Fibroblast of villous mesenchyme (primary cell): Measurements from ENCODE around the gene HIKESHI. TPM values are rescaled to one million over a fixed set of nuclear protein-coding genes. Genes with fewer than 3 reads are reported as not detected.
"Not testable (repeated sequence)": the region's sequence is repeated elsewhere in the genome, so short reads cannot be mapped to it uniquely, and the experiment has no call there.

Experiments
- DNase-seq: peaks from one replicate; pipeline ENCODE4 v3.0.0-alpha.2; 2010; ENCODE audit warnings: low read depth
- H3K4me3 ChIP-seq: 2 replicates; pipeline ENCODE4 v1.5.1; 2011; ENCODE audit warnings: low read depth, mild to moderate bottlenecking, low read length
- total RNA-seq: library from RNA; depleted of rRNA; stranded (reverse); fragments of >200 nt; gene quantifications from 2 replicates; pipeline ENCODE4 v1.2.3, GENCODE V29; 2012
- TF ChIP-seq, protein P1 (sequence below): IDR thresholded peaks from 2 replicates; pipeline ENCODE4 v1.5.1; 2012; ENCODE audit warnings: low read depth, mild to moderate bottlenecking, low read length; ENCODE audit not compliant: insufficient read depth

The HIKESHI gene
- total RNA-seq, 1 donor: 101 TPM

DNA sequence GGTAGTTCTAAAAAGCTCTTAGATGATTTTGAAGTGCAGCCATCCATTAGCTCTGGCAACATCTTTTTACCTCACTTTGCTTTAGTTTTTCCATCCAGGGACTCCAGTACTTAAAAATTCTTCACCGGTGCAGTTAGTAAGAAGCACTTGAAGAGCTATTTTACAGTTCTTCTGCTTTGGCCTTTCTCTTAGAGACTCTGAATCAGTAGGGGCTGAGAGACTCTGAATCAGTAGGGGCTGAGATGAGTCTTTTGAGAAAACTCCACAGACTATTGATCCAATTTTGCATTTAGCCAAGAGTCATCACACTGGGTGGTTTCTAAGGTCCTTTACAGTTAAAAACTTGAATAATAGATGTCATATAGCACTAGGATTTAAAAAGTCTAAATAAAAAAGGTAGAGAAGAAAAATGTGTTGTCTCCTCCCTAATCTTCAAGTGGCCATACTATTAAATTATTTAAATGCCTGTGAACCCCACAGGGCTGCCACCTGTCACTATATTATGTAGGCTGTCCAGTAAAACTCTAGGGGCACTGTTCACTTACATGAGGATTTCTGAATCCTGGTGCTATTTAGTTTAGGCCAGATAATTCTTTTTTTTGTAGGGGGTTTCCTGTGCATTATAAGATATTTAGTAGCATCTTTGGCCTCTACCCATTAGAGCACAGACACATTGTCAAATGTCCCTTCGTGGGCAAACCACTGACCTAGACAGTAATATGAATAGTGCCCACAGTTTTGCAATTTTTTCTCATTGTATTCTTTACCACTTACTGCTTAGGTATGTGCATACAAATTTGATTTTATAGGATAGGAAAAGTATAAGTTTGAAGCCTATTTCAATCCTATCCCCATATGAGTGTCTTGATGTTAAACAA, 26.3 kb upstream of the HIKESHI start:
- TF ChIP-seq, protein P1, sequence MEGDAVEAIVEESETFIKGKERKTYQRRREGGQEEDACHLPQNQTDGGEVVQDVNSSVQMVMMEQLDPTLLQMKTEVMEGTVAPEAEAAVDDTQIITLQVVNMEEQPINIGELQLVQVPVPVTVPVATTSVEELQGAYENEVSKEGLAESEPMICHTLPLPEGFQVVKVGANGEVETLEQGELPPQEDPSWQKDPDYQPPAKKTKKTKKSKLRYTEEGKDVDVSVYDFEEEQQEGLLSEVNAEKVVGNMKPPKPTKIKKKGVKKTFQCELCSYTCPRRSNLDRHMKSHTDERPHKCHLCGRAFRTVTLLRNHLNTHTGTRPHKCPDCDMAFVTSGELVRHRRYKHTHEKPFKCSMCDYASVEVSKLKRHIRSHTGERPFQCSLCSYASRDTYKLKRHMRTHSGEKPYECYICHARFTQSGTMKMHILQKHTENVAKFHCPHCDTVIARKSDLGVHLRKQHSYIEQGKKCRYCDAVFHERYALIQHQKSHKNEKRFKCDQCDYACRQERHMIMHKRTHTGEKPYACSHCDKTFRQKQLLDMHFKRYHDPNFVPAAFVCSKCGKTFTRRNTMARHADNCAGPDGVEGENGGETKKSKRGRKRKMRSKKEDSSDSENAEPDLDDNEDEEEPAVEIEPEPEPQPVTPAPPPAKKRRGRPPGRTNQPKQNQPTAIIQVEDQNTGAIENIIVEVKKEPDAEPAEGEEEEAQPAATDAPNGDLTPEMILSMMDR: no peak
- no peak overlapping the region for H3K4me3 ChIP-seq
- DNase-seq: no peak

DNA sequence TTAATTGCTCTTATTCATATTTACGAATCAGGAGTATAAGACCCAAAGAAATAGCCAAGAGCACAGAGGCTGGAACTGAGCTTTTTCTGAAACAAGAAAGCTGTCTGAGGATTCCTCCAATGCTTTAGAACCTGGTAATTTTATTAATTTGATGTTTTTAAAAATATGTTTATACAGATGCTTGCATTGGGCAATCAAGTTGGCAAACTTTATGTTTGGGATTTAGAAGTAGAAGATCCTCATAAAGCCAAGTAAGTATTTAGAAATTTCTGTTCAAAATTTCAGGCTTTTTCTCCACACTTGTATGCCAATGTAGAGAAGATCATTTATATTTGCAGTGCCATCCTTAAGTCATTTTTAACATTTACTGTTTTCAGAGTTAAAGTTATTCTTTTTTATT, 24.3 kb upstream of the HIKESHI start:
- TF ChIP-seq, protein P1: no peak
- peak; percentile 65 for DNase-seq
- no peak overlapping the region for H3K4me3 ChIP-seq

DNA sequence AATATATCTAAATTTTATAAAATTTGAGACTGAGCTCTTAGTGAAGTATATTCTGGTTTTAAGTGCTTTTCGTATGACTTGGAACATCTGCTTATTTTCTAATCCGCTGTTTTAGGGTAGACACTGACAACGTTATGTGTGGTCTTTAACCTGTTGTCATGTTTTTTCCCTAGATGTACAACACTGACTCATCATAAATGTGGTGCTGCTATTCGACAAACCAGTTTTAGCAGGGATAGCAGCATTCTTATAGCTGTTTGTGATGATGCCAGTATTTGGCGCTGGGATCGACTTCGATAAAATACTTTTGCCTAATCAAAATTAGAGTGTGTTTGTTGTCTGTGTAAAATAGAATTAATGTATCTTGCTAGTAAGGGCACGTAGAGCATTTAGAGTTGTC, 23.8 kb upstream of the HIKESHI start:
- peak; percentile 80 for DNase-seq
- H3K4me3 ChIP-seq: no peak overlapping the region
- TF ChIP-seq, protein P1: no peak

DNA sequence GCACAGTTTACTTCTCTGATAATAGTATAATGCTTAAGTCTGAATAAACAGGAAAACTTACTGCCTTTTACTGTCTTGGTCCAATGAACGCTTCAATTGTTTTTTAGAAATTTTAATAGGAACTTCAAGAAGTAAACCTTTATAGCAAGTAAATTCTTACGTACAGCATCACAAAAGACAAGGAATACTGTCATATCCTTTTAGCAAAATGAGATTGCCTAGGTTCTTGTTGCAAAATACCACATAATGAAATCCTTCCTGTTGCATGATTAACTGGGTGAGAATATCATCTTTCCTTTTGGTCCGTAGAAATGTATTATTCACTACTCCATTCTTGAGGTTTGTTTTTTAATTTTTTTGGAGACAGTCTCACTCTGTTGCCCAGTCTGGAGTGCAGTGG, 22.3 kb upstream of the HIKESHI start:
- DNase-seq: no peak
- no peak overlapping the region for H3K4me3 ChIP-seq
- TF ChIP-seq, protein P1: no peak

DNA sequence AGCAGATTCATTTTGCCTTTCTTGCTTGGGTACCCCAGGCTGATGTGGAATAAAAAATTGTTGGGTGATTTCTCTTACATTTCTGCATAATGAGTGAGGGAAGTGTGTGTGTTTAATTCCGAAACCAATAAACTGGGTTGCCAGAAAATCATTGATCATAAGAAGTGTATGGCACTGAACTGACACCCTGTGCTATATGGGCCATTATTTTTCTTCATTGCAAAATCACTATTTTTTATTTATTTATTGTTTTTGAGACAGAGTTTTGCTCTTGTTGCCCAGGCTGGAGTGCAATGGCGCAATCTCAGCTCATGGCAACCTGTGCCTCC, 14.6 kb upstream of the HIKESHI start:
- no peak overlapping the region for H3K4me3 ChIP-seq
- TF ChIP-seq, protein P1: no peak
- DNase-seq: no peak

DNA sequence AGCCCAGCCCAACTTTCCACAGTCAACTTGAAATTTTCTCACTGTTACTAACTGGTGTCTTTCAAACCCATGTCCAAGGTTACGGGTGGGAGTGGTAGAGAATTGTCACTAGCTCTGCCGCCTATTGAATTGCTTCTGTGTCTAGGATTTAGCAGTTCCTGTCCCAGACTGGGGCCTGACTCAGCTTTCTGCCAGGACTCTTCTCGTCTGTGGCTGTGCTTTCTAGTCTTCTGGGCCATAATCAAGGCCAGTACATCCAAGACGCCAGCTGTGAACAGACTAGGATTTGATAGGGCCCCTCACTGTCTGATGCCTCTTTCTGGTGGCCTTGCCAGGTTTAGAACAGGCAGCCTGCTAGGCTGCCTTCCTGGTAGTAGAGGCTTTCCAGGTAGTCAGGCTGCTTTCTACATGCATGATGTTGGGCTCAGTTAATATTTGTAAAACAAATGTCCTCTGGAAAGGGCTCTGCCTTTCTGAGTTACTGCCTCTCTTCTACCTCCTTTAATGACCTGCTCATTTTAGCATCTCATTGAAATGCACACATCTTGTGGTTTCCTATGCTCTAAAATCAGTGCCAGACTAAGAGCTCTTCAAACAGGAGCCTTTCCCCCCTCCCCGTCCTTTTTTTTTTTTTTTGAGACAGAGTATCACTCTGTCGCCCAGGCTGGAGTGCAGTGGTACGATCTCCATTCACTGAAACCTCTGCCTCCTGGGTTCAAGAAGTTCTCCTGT, 13.1 kb upstream of the HIKESHI start:
- H3K4me3 ChIP-seq: no peak overlapping the region
- TF ChIP-seq, protein P1: no peak
- DNase-seq: no peak

DNA sequence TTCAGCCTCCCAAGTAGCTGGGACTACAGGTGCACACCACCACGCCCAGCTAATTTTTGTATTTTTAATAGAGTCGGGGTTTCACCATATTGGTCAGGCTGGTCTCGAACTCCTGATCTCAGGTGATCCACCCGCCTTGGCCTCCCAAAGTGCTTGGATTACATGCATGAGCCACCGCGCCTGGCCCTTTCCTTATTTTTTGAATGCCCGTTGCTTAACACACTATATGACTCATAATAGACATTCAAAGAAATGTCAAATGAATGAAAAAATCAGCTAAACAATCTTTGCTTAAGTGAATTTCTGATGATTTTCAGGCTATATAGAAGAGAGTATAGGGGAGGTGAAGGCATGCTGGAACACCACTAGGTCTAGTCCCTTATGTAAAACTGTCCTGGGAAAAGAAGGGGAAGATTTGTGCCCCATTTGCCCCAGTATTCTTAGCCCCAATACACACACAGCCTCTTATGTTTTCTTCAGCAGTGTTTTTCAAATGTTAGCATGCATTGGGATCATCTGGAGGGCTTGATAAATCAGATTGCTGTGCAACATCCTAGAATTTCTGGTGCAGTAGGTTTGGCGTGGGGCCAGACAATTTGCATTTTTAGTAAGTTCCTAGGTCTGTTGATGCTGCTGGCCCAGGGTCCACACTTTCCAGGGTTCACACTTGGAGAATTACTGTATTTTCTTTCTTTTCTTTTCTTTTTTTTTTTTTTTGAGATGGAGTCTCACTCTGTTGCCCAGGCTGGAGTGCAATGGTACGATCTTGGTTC, 12.3 kb upstream of the HIKESHI start:
- H3K4me3 ChIP-seq, DNase-seq: not testable (repeated sequence)
